ENCODE data around the gene TMTC3. TPM values are rescaled to one million over a fixed set of nuclear protein-coding genes. Genes with fewer than 3 reads are reported as not detected.

TMTC3 gene
- total RNA-seq, 4 donors from 2014 or later = 29.8 to 45.2 (median 33.2) TPM

DNA sequence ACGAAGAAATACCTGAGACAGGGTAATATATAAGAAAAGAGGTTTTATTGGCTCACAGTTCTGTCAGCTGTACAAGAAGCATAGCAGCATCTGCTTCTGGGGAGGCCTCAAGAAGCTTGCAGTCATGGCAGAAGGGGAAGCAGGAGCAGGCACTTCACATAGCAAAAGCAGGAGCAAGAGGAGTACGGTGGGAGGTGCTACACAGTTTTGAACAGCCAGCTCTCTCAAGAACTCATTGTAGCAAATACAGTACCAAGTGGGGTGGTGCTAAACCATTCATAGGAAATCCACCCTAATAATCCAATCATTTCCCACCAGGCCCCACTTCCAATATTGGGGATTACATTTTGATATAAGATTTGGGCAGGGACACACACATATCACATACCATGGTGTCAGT lies 8.0 kb downstream of the TMTC3 start:
- TF ChIP-seq, protein P1, sequence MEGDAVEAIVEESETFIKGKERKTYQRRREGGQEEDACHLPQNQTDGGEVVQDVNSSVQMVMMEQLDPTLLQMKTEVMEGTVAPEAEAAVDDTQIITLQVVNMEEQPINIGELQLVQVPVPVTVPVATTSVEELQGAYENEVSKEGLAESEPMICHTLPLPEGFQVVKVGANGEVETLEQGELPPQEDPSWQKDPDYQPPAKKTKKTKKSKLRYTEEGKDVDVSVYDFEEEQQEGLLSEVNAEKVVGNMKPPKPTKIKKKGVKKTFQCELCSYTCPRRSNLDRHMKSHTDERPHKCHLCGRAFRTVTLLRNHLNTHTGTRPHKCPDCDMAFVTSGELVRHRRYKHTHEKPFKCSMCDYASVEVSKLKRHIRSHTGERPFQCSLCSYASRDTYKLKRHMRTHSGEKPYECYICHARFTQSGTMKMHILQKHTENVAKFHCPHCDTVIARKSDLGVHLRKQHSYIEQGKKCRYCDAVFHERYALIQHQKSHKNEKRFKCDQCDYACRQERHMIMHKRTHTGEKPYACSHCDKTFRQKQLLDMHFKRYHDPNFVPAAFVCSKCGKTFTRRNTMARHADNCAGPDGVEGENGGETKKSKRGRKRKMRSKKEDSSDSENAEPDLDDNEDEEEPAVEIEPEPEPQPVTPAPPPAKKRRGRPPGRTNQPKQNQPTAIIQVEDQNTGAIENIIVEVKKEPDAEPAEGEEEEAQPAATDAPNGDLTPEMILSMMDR (IDR thresholded peaks at IDR 0.05) = no peak
- TF ChIP-seq POLR2A (IDR thresholded peaks at IDR 0.05) = no peak
- intact Hi-C loops (cut with DNase I; ENCODE audit: low total_unique reads) = no loop called here
- H3K4me3 ChIP-seq (ENCODE audit: low read depth, poor library complexity, severe bottlenecking) = no peak overlapping the region
- WGBS, 2 donors = 93 to 97% methylated on average over 2 of the region's 2 CpGs
- no peak for DNase-seq (ENCODE audit: low spot score in 2 of 2)

DNA sequence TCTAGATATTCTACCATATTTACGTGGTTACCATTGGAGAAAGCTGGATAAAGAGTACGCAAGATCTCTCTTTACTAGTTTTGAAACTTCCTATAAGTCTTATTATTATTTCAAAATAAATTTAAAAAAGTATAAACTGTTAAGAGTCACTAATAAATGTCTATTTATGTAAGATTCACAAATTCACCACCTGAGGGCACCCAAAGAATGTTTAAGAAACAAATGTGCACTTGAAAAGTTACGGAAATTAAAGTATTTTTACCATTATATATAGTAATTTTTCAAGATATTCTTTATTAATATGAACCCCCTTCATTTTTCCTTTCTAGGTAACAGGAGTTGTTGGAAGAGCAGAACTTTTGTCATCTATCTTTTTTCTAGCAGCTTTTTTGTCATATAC lies 11.9 kb downstream of the TMTC3 start:
- H3K4me3 ChIP-seq (ENCODE audit: low read depth, poor library complexity, severe bottlenecking) = no peak overlapping the region
- no peak for DNase-seq (ENCODE audit: low spot score in 2 of 2)
- intact Hi-C loops (cut with DNase I; ENCODE audit: low total_unique reads) = no loop called here
- WGBS, 2 donors = 73 to 82% methylated on average over 3 of the region's 3 CpGs
- no peak for TF ChIP-seq POLR2A (IDR thresholded peaks at IDR 0.05)
- TF ChIP-seq, protein P1 (IDR thresholded peaks at IDR 0.05) = no peak

DNA sequence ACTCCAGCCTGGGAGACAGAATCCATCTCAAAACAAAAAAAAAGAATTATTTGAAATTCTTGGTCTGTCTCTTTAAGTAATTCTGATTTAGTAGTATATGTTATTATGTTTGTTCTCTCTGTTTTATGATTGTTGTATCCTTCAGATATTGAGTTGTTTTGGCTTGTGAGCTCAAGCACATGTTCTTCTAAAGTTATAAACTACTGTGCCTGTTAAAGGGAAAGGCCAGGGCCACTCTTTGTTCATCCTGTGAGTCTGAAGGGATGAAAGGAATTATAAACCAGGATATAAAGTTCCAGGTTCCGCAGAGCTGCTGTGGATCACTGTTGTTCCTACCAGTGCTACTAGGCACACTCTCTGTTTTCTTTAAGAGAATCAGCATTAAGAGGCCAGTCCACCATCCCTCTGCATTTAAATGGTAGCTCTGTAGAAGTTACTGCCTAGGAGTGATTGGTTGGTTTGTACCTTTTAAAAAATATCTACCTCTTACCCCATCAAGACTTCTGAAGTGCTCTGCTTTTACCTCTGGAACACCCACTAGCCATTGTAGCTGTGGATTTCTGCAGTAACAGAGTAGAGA lies 14.1 kb downstream of the TMTC3 start:
- intact Hi-C loops (cut with DNase I; ENCODE audit: low total_unique reads) = no loop called here

DNA sequence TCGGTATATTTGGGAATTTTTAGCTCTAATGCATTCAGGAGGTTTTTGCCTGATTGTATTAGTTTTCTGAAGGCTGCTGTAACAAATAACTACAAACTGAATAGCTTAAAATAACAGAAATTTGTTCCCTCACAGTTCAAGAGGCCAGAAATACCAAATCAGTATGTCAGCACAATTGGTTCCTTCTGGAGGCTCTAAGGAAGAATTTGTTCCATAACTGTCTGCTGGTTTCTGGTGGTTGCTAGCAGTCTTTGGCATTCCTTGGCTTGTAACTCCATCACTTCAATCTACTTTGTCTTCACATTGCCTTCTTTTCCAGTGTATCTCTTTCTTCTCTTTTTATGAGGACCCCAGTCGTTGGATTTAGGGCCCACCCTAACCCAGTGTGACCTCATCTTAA lies 21.3 kb downstream of the TMTC3 start:
- H3K4me3 ChIP-seq (ENCODE audit: low read depth, poor library complexity, severe bottlenecking) = no peak overlapping the region
- WGBS, 2 donors = 96 to 99% methylated on average over 2 of the region's 2 CpGs
- TF ChIP-seq POLR2A (IDR thresholded peaks at IDR 0.05) = no peak
- TF ChIP-seq, protein P1 (IDR thresholded peaks at IDR 0.05) = no peak
- intact Hi-C loops (cut with DNase I; ENCODE audit: low total_unique reads) = no loop called here
- no peak for DNase-seq (ENCODE audit: low spot score in 2 of 2)

More for the DNA sequence above, 14.1 kb downstream of the TMTC3 start:
- no peak for DNase-seq (ENCODE audit: low spot score in 2 of 2)
- H3K4me3 ChIP-seq (ENCODE audit: low read depth, poor library complexity, severe bottlenecking) = no peak overlapping the region
- 96 to 100% methylated on average over 1 of the region's 1 CpG for WGBS, 2 donors
- no peak for TF ChIP-seq POLR2A (IDR thresholded peaks at IDR 0.05)

DNA sequence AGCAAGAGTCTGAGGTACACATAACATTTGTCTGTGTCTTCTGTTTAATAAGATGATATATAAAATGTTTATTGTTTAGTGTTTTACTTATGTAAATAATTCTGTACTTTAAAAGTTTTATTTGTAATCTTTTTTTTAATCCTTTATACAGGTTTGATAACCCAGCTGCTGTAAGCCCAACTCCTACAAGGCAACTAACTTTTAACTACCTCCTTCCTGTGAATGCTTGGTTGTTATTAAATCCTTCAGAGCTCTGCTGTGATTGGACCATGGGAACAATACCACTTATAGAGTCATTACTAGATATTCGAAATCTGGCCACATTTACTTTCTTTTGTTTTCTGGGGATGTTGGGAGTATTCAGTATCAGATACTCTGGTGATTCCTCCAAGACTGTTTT lies 24.1 kb downstream of the TMTC3 start:
- intact Hi-C loops (cut with DNase I; ENCODE audit: low total_unique reads) = no loop called here
- DNase-seq (ENCODE audit: low spot score in 2 of 2) = no peak
- 88 to 93% methylated on average over 1 of the region's 1 CpG for WGBS, 2 donors
- H3K4me3 ChIP-seq (ENCODE audit: low read depth, poor library complexity, severe bottlenecking) = no peak overlapping the region
- no peak for TF ChIP-seq POLR2A (IDR thresholded peaks at IDR 0.05)
- TF ChIP-seq, protein P1 (IDR thresholded peaks at IDR 0.05) = no peak

DNA sequence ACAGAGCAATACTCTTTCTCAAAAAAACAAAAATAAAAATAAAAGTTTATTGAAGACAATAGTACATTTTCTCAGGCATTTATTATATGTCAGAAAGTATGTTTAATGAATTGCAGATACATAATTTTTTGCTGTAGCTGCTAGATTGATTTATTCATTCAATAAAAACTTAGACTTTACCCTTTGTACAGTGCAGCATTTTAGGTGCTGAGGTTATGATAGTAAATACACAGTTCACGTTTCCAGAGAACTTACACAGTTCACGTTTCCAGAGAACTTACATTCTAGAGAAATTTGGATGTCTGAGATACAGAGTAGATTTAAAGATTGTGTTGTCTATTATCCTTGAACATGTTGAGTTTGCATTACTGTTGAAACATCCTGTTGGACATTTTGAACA lies 25.3 kb downstream of the TMTC3 start:
- 96 to 98% methylated on average over 2 of the region's 2 CpGs for WGBS, 2 donors
- no peak for TF ChIP-seq POLR2A (IDR thresholded peaks at IDR 0.05)
- TF ChIP-seq, protein P1 (IDR thresholded peaks at IDR 0.05) = no peak
- DNase-seq (ENCODE audit: low spot score in 2 of 2) = no peak
- no peak overlapping the region for H3K4me3 ChIP-seq (ENCODE audit: low read depth, poor library complexity, severe bottlenecking)
- intact Hi-C loops (cut with DNase I; ENCODE audit: low total_unique reads) = no loop called here

Data from lower leg skin (tissue), 4 donors.